Kidney epithelial cell (primary cell): ENCODE data around the gene BATF. TPM values are rescaled to one million over a fixed set of nuclear protein-coding genes. Genes with fewer than 3 reads are reported as not detected.
"Not testable (repeated sequence)": the region's sequence is repeated elsewhere in the genome, so short reads cannot be mapped to it uniquely, and the experiment has no call there.

ENCODE experiments used
- DNase-seq: peaks from one replicate; pipeline ENCODE4 v3.0.0-alpha.2; 2010; ENCODE audit warnings: low read depth
- H3K27me3 ChIP-seq: 2 replicates; pipeline ENCODE4 v1.6.0; 2011; ENCODE audit warnings: low read length; ENCODE audit not compliant: control insufficient read depth, insufficient read depth
- H3K36me3 ChIP-seq: 2 replicates; pipeline ENCODE4 v1.5.1; 2011; ENCODE audit warnings: low read length; ENCODE audit not compliant: control insufficient read depth, insufficient read depth
- H3K4me3 ChIP-seq: 2 replicates; pipeline ENCODE4 v1.5.1; 2011; ENCODE audit warnings: low read depth, mild to moderate bottlenecking, control low read depth, low read length
- CTCF ChIP-seq: IDR thresholded peaks from 2 replicates; pipeline ENCODE4 v1.5.1; 2011; ENCODE audit warnings: mild to moderate bottlenecking, moderate library complexity, low read length, control low read depth, inconsistent platforms; ENCODE audit not compliant: insufficient read depth, poor library complexity, severe bottlenecking
- total RNA-seq: library from RNA; depleted of rRNA; stranded (reverse); fragments of >200 nt; gene quantifications from 2 replicates; pipeline ENCODE4 v1.2.3, GENCODE V29; 2015

Gene BATF
- 0.14 TPM in 1 of 2 replicates, not detected in the other for total RNA-seq

DNA sequence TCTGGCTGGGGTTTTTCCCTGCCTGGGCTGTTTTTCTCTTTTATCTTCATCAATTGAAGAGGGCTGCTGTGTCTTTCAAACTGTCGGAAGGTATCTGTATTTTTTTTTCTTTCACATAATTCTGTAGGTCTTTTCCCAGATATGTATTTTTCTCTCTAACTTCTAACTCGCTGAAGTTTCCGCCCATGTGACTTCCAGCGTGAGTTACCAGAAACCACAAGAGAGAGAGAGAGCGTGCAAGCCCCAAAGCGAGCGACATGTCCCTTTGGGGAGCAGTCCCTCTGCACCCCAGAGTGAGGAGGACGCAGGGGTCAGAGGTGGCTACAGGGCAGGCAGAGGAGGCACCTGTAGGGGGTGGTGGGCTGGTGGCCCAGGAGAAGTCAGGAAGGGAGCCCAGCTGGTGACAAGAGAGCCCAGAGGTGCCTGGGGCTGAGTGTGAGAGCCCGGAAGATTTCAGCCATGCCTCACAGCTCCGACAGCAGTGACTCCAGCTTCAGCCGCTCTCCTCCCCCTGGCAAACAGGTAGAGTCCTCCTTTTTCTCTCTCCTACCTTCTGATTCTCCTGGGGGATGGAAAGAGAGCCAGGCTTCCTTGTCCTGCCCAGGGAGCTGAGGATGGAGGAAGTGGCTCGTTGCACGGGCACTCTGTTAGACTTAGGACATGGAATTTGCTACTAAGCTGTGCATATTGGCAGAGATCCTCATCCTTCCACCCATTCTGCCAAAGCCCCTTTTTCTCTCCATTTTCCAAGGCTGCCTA is at the start of gene BATF:
TSS of gene BATF (plus strand) at position 246 of the 759 bp plus-strand sequence. CDS start at position 460, 214 bp downstream.
- H3K27me3 ChIP-seq, result no peaks in the 10 kb centered on the region
- no peak for TF ChIP-seq CTCF
- H3K4me3 ChIP-seq, result no peak within 1 kb of the TSS
- no peak for DNase-seq
- H3K36me3 ChIP-seq, result no peaks in the 10 kb centered on the region

- H3K4me3 ChIP-seq, H3K36me3 ChIP-seq, DNase-seq, H3K27me3 ChIP-seq: not testable (repeated sequence)
These were observed 48.1 kb upstream of the BATF start for GRCh38 chr14:75474127-75474526.

GRCh38 chr14:75476274-75476995 is 45.8 kb upstream of the BATF start:
- peaks cover 2% of the 10 kb centered on the region for H3K27me3 ChIP-seq
- no peak for DNase-seq
- H3K36me3 ChIP-seq, result no peaks in the 10 kb centered on the region
- H3K4me3 ChIP-seq, result no peak overlapping the region
- TF ChIP-seq CTCF, result no peak

DNA sequence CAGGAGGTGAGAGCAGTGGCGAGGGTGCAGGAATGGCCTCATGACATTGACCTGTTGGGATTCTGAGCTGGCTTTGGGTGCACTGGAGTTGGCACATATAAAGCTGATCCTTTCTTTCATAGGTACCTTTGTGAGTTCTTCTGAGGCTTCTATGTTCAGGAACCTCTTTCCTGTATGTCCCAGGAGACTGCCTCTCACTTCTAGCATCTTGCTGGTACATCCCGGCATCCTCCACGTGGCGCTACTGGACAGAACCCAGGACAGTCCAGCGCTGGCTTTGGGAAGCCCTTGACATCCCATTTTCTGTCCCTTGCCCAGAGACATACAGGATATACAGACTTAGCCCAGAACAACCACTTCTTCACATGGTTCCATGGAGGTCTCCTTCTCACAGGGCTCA is 44.4 kb upstream of the BATF start:
- Histone ChIP-seq H3K4me3 (no peak overlapping the region), H3K36me3 (no peaks in the 10 kb centered on the region), H3K27me3 (peaks cover 2% of the 10 kb centered on the region)
- DNase-seq, result no peak
- no peak for TF ChIP-seq CTCF

- TF ChIP-seq CTCF, result no peak
- Histone ChIP-seq H3K4me3 (no peak overlapping the region), H3K27me3 (peaks cover 2% of the 10 kb centered on the region), H3K36me3 (no peaks in the 10 kb centered on the region)
- DNase-seq, result no peak
These were observed 42.3 kb upstream of the BATF start for GRCh38 chr14:75479770-75480600.

DNA sequence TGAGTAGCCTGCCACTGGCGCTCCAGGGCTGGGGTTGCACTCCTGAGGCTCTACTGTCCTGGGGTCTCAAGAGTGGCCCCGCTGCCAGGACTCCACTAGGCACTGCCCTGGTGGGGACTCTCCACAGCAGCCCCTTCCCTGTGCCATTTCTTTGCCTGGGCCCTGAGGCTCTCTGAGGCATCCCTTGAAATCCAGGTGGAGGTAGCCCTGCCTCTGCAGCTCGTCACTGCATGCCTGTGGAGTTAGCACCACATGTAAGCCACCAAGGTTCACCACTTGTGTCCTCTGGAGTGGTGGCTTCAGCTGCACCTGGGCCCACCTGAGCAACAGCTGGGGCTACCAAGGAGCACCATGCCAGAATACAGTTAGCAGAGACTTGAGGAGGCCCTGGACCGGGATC is 39.9 kb upstream of the BATF start:
- DNase-seq, result no peak
- no peak overlapping the region for H3K4me3 ChIP-seq
- no peak for TF ChIP-seq CTCF
- no peaks in the 10 kb centered on the region for H3K36me3 ChIP-seq
- peaks cover 2% of the 10 kb centered on the region for H3K27me3 ChIP-seq
